DMS79 treated with DMSO at 0.1 percent for 48 hours (cell line): ENCODE data around the gene TMEM51.
"Not testable (repeated sequence)": the region's sequence is repeated elsewhere in the genome, so short reads cannot be mapped to it uniquely, and the experiment has no call there.

Experiments
- DNase-seq: peaks from one replicate; lab custom pipeline; 2025; lab: John Stamatoyannopoulos, UW

Gene TMEM51

GRCh38 chr1:15154480-15155036 lies 1.0 kb downstream of the TMEM51 start:
- no peak for DNase-seq

- no peak for DNase-seq
These were observed 1.6 kb downstream of the TMEM51 start for GRCh38 chr1:15155191-15155590.

- DNase-seq = no peak
These were observed 2.6 kb downstream of the TMEM51 start for GRCh38 chr1:15155888-15156741.

GRCh38 chr1:15156807-15157380 lies 3.3 kb downstream of the TMEM51 start:
- no peak for DNase-seq

GRCh38 chr1:15157524-15158399 lies 4.2 kb downstream of the TMEM51 start:
- DNase-seq = no peak

GRCh38 chr1:15158506-15159165 lies 5.1 kb downstream of the TMEM51 start:
- no peak for DNase-seq

GRCh38 chr1:15159166-15159555 lies 5.6 kb downstream of the TMEM51 start:
- no peak for DNase-seq

GRCh38 chr1:15160626-15161025 lies 7.1 kb downstream of the TMEM51 start:
- no peak for DNase-seq

- no peak for DNase-seq
These were observed 13.8 kb downstream of the TMEM51 start for GRCh38 chr1:15167386-15167785.

GRCh38 chr1:15168479-15168878 lies 14.9 kb downstream of the TMEM51 start:
- no peak for DNase-seq

GRCh38 chr1:15170071-15170470 lies 16.5 kb downstream of the TMEM51 start:
- DNase-seq = no peak

GRCh38 chr1:15171271-15171908 lies 17.8 kb downstream of the TMEM51 start:
- DNase-seq = no peak

- no peak for DNase-seq
These were observed 19.1 kb downstream of the TMEM51 start for GRCh38 chr1:15172405-15173259.

GRCh38 chr1:15173863-15174614 lies 20.5 kb downstream of the TMEM51 start:
- no peak for DNase-seq

- no peak for DNase-seq
These were observed 21.1 kb downstream of the TMEM51 start for GRCh38 chr1:15174615-15174983.

- not testable (repeated sequence) for DNase-seq
These were observed 22.0 kb downstream of the TMEM51 start for GRCh38 chr1:15175324-15176094.

GRCh38 chr1:15176120-15176519 lies 22.6 kb downstream of the TMEM51 start:
- no peak for DNase-seq

GRCh38 chr1:15176898-15177665 lies 23.5 kb downstream of the TMEM51 start:
- DNase-seq = no peak
